Liver (tissue), 9 donors: Measurements from ENCODE around the gene MED10. TPM values are rescaled to one million over a fixed set of nuclear protein-coding genes. Genes with fewer than 3 reads are reported as not detected.

Experiments used
- DNase-seq: peaks from one replicate; pipeline ENCODE4 v3.0.0-alpha.2; 2017; ENCODE audit warnings: low spot score
- H3K27ac ChIP-seq, 2 donors: one replicate each; pipeline ENCODE4 v1.7.0; 2013; ENCODE audit warnings: inconsistent platforms in 2 of 2, low read length in 2 of 2, control low read depth in 1 of 2, low read depth in 1 of 2, mild to moderate bottlenecking in 1 of 2
- H3K27me3 ChIP-seq, 4 donors: one replicate each; pipeline versions ENCODE4 v1.6.1 to v1.7.0; 2013; ENCODE audit warnings: low read length in 3 of 4, inconsistent platforms in 1 of 4, mild to moderate bottlenecking in 1 of 4, moderate library complexity in 1 of 4; ENCODE audit not compliant: control insufficient read depth in 4 of 4, insufficient read depth in 4 of 4
- H3K36me3 ChIP-seq, 4 donors: one replicate each; pipeline versions ENCODE4 v1.6.1 to v1.7.0; 2013; ENCODE audit warnings: low read length in 3 of 4, mild to moderate bottlenecking in 3 of 4, low read depth in 1 of 4, moderate library complexity in 1 of 4; ENCODE audit not compliant: control insufficient read depth in 4 of 4, insufficient read depth in 3 of 4
- H3K4me1 ChIP-seq, 4 donors: one replicate each; pipeline versions ENCODE4 v1.6.1 to v1.7.0; 2013; ENCODE audit warnings: low read length in 3 of 4, mild to moderate bottlenecking in 3 of 4, moderate library complexity in 1 of 4; ENCODE audit not compliant: control insufficient read depth in 4 of 4, insufficient read depth in 4 of 4
- H3K4me3 ChIP-seq, 3 donors: one replicate each; pipeline versions ENCODE4 v1.6.1 to v1.7.0; 2013; ENCODE audit warnings: low read length in 3 of 3, control low read depth in 1 of 3, low read depth in 1 of 3, mild to moderate bottlenecking in 1 of 3
- H3K9ac ChIP-seq, 2 donors: one replicate each; pipeline ENCODE4 v1.7.0; 2013; ENCODE audit warnings: low read length in 2 of 2, mild to moderate bottlenecking in 2 of 2, moderate library complexity in 2 of 2, control low read depth in 1 of 2, low read depth in 1 of 2
- H3K9me3 ChIP-seq, 4 donors: one replicate each; pipeline versions ENCODE4 v1.6.1 to v1.7.0; 2013; ENCODE audit warnings: low read length in 3 of 4; ENCODE audit not compliant: control insufficient read depth in 4 of 4
- EGR1 ChIP-seq, 2 donors: IDR thresholded peaks; 2 replicates each; pipeline ENCODE4 v1.6.1; 2016 to 2018; ENCODE audit warnings: antibody characterized with exemption in 2 of 2, low read depth in 2 of 2
- FOXA1 ChIP-seq: IDR thresholded peaks from 2 replicates; pipeline ENCODE4 v1.6.1; 2016; ENCODE audit warnings: antibody characterized with exemption
- GABPA ChIP-seq, 2 donors: IDR thresholded peaks in 1 of 2; conservative IDR thresholded peaks in 1 of 2; 2 replicates each; pipeline ENCODE4 v1.6.1; 2016; ENCODE audit warnings: antibody characterized with exemption in 2 of 2, mild to moderate bottlenecking in 1 of 2, moderate library complexity in 1 of 2
- HNF4A ChIP-seq, 2 donors: conservative IDR thresholded peaks; 2 replicates each; pipeline ENCODE4 v1.6.1; 2016; ENCODE audit warnings: antibody characterized with exemption in 2 of 2, mild to moderate bottlenecking in 2 of 2
- HNF4G ChIP-seq: IDR thresholded peaks from 2 replicates; pipeline ENCODE4 v1.6.1; 2016; ENCODE audit warnings: antibody characterized with exemption
- JUND ChIP-seq, 2 donors: IDR thresholded peaks; 2 replicates each; pipeline ENCODE4 v1.6.1; 2016; ENCODE audit warnings: antibody characterized with exemption in 2 of 2
- NR2F2 ChIP-seq: IDR thresholded peaks from 2 replicates; pipeline ENCODE4 v1.6.1; 2016; ENCODE audit warnings: antibody characterized with exemption
- RAD21 ChIP-seq, 2 donors: IDR thresholded peaks; 2 replicates each; pipeline ENCODE4 v1.6.1; 2016; ENCODE audit warnings: antibody characterized with exemption in 2 of 2, mild to moderate bottlenecking in 2 of 2
- RXRA ChIP-seq, 2 donors: IDR thresholded peaks; 2 replicates each; pipeline ENCODE4 v1.6.1; 2017 to 2018; ENCODE audit warnings: antibody characterized with exemption in 2 of 2, mild to moderate bottlenecking in 1 of 2
- SP1 ChIP-seq: IDR thresholded peaks from 2 replicates; pipeline ENCODE4 v1.6.1; 2018; ENCODE audit warnings: antibody characterized with exemption, mild to moderate bottlenecking
- YY1 ChIP-seq: IDR thresholded peaks from 2 replicates; pipeline ENCODE4 v1.6.1; 2016; ENCODE audit warnings: antibody characterized with exemption, mild to moderate bottlenecking
- WGBS: extraction: QIAGEN DNeasy Blood & Tissue Kit; methylation state at CpG from one replicate; pipeline ENCODE4 v1.1.7; 2013; 5-methylcytosine and 5-hydroxymethylcytosine counted together
- polyA plus RNA-seq, 2 donors: library from polyadenylated mRNA; stranded (reverse) in 1 of 2; unstranded in 1 of 2; fragments of 200-250 nt in 1 of 2; fragments of >200 nt in 1 of 2; fragmentation: Nextera tagmentation in 1 of 2; extraction: Ambion mirVana in 1 of 2; gene quantifications; one replicate each; pipeline versions ENCODE4 v1.2.1 to v1.2.3, GENCODE V29; 2013 to 2015
- total RNA-seq, 2 donors: library from RNA; depleted of rRNA; stranded (reverse); fragments of >200 nt; gene quantifications; one replicate each; pipeline ENCODE4 v1.2.3, GENCODE V29; 2014
- TF ChIP-seq, protein P1 (sequence below): IDR thresholded peaks from 2 replicates; pipeline ENCODE4 v1.6.1; 2016; ENCODE audit warnings: antibody characterized with exemption
- TF ChIP-seq, protein P2 (sequence below): IDR thresholded peaks from 2 replicates; pipeline ENCODE4 v1.6.1; 2016; ENCODE audit warnings: antibody characterized with exemption
- TF ChIP-seq, protein P3 (sequence below): IDR thresholded peaks from 2 replicates; pipeline ENCODE4 v1.6.1; 2016; ENCODE audit warnings: antibody characterized with exemption, mild to moderate bottlenecking
- TF ChIP-seq, protein P4 (sequence below): fragments of 150-350 bp; IDR thresholded peaks from 2 replicates; pipeline ENCODE4 v1.5.1; 2017; ENCODE audit warnings: improper control_type of control experiment, low read depth, low read length; ENCODE audit not compliant: missing input control
- donor health status: healthy.
- donor health status: healthy.
- donor health status: healthy.
- donor health status: healthy.
- donor health status: healthy.

MED10 gene
- total and polyA plus RNA-seq, 4 donors: 6.1 to 31.5 (median 11.5) TPM

DNA sequence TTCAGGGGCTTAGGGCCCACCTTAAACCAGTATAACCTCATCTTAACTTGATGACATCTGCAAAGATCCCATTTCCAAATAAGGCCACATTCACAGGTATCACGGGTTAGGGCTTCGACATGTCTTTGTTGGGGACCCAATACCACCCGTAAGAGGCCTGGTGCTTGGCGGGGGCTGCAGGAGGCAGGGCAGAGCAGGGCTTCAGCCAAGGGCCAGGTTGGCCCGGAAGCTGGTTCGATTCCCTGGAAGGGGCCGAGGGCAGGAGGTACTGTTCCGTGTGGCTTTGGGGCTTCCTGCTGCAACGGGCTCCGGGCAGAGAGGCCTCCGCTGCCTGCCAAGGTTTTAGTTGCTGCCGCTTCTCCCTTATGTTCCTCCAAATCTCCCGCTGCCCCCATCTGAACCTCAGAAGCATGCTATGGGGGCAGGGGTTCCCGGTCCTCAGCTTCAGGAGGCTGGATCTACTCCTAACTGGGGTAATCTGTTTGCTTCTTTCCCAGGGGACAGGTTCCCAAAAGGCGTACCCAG lies 29.8 kb downstream of the MED10 start:
- H3K4me1 ChIP-seq: no peaks in the 10 kb centered on the region
- 95% methylated on average over 15 of the region's 15 CpGs for WGBS
- H3K27me3 ChIP-seq: no peaks in the 10 kb centered on the region
- TF ChIP-seq NR2F2 (no peak), JUND (IDR thresholded peaks at IDR 0.05) (no peak), YY1 (no peak), RXRA (IDR thresholded peaks at IDR 0.05) (no peak), HNF4A (conservative IDR thresholded peaks at IDR 0.05) (no peak), EGR1 (IDR thresholded peaks at IDR 0.05; ENCODE audit: low read depth in 2 of 2) (no peak), GABPA (IDR thresholded peaks at IDR 0.05 in 1 of 2, conservative IDR thresholded peaks at IDR 0.05 in 1 of 2) (no peak), HNF4G (no peak), SP1 (no peak), RAD21 (IDR thresholded peaks at IDR 0.05) (no peak), FOXA1 (no peak)
- TF ChIP-seq, protein P1, sequence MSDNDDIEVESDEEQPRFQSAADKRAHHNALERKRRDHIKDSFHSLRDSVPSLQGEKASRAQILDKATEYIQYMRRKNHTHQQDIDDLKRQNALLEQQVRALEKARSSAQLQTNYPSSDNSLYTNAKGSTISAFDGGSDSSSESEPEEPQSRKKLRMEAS: no peak
- TF ChIP-seq, protein P2, sequence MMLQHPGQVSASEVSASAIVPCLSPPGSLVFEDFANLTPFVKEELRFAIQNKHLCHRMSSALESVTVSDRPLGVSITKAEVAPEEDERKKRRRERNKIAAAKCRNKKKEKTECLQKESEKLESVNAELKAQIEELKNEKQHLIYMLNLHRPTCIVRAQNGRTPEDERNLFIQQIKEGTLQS: no peak
- TF ChIP-seq, protein P3, sequence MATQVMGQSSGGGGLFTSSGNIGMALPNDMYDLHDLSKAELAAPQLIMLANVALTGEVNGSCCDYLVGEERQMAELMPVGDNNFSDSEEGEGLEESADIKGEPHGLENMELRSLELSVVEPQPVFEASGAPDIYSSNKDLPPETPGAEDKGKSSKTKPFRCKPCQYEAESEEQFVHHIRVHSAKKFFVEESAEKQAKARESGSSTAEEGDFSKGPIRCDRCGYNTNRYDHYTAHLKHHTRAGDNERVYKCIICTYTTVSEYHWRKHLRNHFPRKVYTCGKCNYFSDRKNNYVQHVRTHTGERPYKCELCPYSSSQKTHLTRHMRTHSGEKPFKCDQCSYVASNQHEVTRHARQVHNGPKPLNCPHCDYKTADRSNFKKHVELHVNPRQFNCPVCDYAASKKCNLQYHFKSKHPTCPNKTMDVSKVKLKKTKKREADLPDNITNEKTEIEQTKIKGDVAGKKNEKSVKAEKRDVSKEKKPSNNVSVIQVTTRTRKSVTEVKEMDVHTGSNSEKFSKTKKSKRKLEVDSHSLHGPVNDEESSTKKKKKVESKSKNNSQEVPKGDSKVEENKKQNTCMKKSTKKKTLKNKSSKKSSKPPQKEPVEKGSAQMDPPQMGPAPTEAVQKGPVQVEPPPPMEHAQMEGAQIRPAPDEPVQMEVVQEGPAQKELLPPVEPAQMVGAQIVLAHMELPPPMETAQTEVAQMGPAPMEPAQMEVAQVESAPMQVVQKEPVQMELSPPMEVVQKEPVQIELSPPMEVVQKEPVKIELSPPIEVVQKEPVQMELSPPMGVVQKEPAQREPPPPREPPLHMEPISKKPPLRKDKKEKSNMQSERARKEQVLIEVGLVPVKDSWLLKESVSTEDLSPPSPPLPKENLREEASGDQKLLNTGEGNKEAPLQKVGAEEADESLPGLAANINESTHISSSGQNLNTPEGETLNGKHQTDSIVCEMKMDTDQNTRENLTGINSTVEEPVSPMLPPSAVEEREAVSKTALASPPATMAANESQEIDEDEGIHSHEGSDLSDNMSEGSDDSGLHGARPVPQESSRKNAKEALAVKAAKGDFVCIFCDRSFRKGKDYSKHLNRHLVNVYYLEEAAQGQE: no peak
- TF ChIP-seq, protein P4, sequence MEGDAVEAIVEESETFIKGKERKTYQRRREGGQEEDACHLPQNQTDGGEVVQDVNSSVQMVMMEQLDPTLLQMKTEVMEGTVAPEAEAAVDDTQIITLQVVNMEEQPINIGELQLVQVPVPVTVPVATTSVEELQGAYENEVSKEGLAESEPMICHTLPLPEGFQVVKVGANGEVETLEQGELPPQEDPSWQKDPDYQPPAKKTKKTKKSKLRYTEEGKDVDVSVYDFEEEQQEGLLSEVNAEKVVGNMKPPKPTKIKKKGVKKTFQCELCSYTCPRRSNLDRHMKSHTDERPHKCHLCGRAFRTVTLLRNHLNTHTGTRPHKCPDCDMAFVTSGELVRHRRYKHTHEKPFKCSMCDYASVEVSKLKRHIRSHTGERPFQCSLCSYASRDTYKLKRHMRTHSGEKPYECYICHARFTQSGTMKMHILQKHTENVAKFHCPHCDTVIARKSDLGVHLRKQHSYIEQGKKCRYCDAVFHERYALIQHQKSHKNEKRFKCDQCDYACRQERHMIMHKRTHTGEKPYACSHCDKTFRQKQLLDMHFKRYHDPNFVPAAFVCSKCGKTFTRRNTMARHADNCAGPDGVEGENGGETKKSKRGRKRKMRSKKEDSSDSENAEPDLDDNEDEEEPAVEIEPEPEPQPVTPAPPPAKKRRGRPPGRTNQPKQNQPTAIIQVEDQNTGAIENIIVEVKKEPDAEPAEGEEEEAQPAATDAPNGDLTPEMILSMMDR: no peak
- H3K36me3 ChIP-seq: no peaks in the 10 kb centered on the region
- no peak for DNase-seq
- H3K4me3 ChIP-seq: no peak overlapping the region
- H3K9ac ChIP-seq: no peak overlapping the region
- no peak overlapping the region for H3K27ac ChIP-seq
- no peaks in the 10 kb centered on the region for H3K9me3 ChIP-seq

DNA sequence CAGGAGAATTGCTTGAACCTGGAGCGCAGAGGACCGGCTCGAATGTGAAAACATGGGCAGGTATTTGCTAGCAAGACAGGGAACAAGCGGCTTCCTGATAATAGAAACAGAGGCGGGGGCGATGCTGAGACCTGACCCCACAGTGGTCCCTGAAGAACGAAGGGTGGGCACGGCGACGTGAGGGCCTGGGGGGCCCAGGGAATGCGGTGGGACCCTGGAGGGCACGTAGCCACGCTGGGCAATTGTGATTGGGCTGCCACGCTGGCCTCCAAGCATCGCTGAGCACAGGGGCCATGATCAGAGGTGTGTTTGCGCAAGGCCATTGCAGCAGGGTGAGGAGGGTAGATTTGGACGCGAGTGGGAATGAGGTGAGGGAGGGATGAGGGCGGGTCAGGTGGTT lies 30.7 kb downstream of the MED10 start:
- no peak overlapping the region for H3K9ac ChIP-seq
- H3K36me3 ChIP-seq: no peaks in the 10 kb centered on the region
- H3K9me3 ChIP-seq: no peaks in the 10 kb centered on the region
- DNase-seq: no peak
- 92% methylated on average over 19 of the region's 19 CpGs for WGBS
- H3K4me3 ChIP-seq: no peak overlapping the region
- TF ChIP-seq EGR1 (IDR thresholded peaks at IDR 0.05; ENCODE audit: low read depth in 2 of 2) (no peak), NR2F2 (no peak)
- no peaks in the 10 kb centered on the region for H3K4me1 ChIP-seq
- H3K27ac ChIP-seq: no peak overlapping the region
- no peaks in the 10 kb centered on the region for H3K27me3 ChIP-seq
